Lower lobe of right lung (tissue), 2 donors: ENCODE data around the gene ATG10. TPM values are rescaled to one million over a fixed set of nuclear protein-coding genes. Genes with fewer than 3 reads are reported as not detected.

Experiments
- ATAC-seq, 2 donors: fragments of 200-7000 bp; cut with Tn5 transposase; one replicate each; pipeline ENCODE4 v1.9.1; 2020 to 2022; ENCODE audit warnings: mild to moderate bottlenecking in 2 of 2, moderate library complexity in 2 of 2
- DNase-seq: peaks from one replicate; pipeline ENCODE4 v3.0.0-alpha.2; 2020
- H3K27ac ChIP-seq: fragments of 200-600 bp; one replicate; pipeline ENCODE4 v1.8.0; 2022
- H3K27me3 ChIP-seq: fragments of 200-600 bp; one replicate; pipeline ENCODE4 v1.8.0; 2022; ENCODE audit warnings: low read depth
- H3K36me3 ChIP-seq: fragments of 200-600 bp; one replicate; pipeline ENCODE4 v1.8.0; 2022; ENCODE audit warnings: mild to moderate bottlenecking
- H3K4me1 ChIP-seq: fragments of 200-600 bp; one replicate; pipeline ENCODE4 v1.8.0; 2022
- H3K4me3 ChIP-seq: fragments of 200-600 bp; one replicate; pipeline ENCODE4 v1.8.0; 2022; ENCODE audit warnings: mild to moderate bottlenecking
- H3K9me3 ChIP-seq: fragments of 200-600 bp; one replicate; pipeline ENCODE4 v1.8.0; 2022
- CTCF ChIP-seq: fragments of 200-600 bp; IDR thresholded peaks from one replicate; pipeline ENCODE4 v1.8.0; 2022; ENCODE audit warnings: antibody characterized with exemption, mild to moderate bottlenecking
- intact Hi-C: fragments of 100-400 bp; cut with DNase I; formaldehyde crosslinking; loops from one replicate; pipeline ENCODE4 v1.11.0; 2022
- total RNA-seq: library from RNA; stranded (reverse); fragmentation: NEBNext Ultra II Directional; extraction: Animal tissue kit (Norgen Biotek cat#: 25700); gene quantifications from one replicate; pipeline ENCODE4 v1.2.1, GENCODE V29; 2021
- donor health status: DM: no; HTN: yes; CAD: no; lungs with severe emphysema.

ATG10 gene
- total RNA-seq, 1 donor from 2014 or later, result 5.4 TPM

GRCh38 chr5:82068723-82069122 is 96.9 kb downstream of the ATG10 start:
- intact Hi-C loops, result no loop called here
- no peaks in the 10 kb centered on the region for H3K36me3 ChIP-seq
- no peak for ATAC-seq
- TF ChIP-seq CTCF, result no peak
- H3K4me3 ChIP-seq, result peak overlapping the region; percentile 17
- no peaks in the 10 kb centered on the region for H3K27me3 ChIP-seq
- DNase-seq, result no peak
- no peaks in the 10 kb centered on the region for H3K9me3 ChIP-seq
- no peak overlapping the region for H3K27ac ChIP-seq
- H3K4me1 ChIP-seq, result no peaks in the 10 kb centered on the region

GRCh38 chr5:82072138-82072537 is 100.3 kb downstream of the ATG10 start:
- TF ChIP-seq CTCF, result no peak
- Histone ChIP-seq H3K27ac (no peak overlapping the region), H3K4me1 (no peaks in the 10 kb centered on the region), H3K4me3 (no peak overlapping the region), H3K9me3 (no peaks in the 10 kb centered on the region), H3K27me3 (no peaks in the 10 kb centered on the region), H3K36me3 (no peaks in the 10 kb centered on the region)
- ATAC-seq, result no peak
- DNase-seq, result no peak
- intact Hi-C loops, result no loop called here

- H3K36me3 ChIP-seq, result no peaks in the 10 kb centered on the region
- no peak overlapping the region for H3K27ac ChIP-seq
- DNase-seq, result no peak
- ATAC-seq, result no peak
- intact Hi-C loops, result no loop called here
- no peaks in the 10 kb centered on the region for H3K27me3 ChIP-seq
- TF ChIP-seq CTCF, result no peak
- H3K9me3 ChIP-seq, result no peaks in the 10 kb centered on the region
- H3K4me1 ChIP-seq, result no peaks in the 10 kb centered on the region
- H3K4me3 ChIP-seq, result no peak overlapping the region
Observed at GRCh38 chr5:82073179-82073578, 101.4 kb downstream of the ATG10 start.

GRCh38 chr5:82074950-82075349 is 103.1 kb downstream of the ATG10 start:
- Histone ChIP-seq H3K4me1 (no peaks in the 10 kb centered on the region), H3K36me3 (no peaks in the 10 kb centered on the region), H3K27me3 (no peaks in the 10 kb centered on the region), H3K27ac (no peak overlapping the region), H3K9me3 (no peaks in the 10 kb centered on the region), H3K4me3 (no peak overlapping the region)
- DNase-seq (no peak), ATAC-seq (no peak)
- intact Hi-C loops, result no loop called here
- no peak for TF ChIP-seq CTCF

GRCh38 chr5:82077496-82077895 is 105.7 kb downstream of the ATG10 start:
- no peak for TF ChIP-seq CTCF
- H3K27ac ChIP-seq, result no peak overlapping the region
- H3K36me3 ChIP-seq, result no peaks in the 10 kb centered on the region
- no peaks in the 10 kb centered on the region for H3K27me3 ChIP-seq
- no peak overlapping the region for H3K4me3 ChIP-seq
- DNase-seq, result no peak
- ATAC-seq, result no peak
- H3K9me3 ChIP-seq, result no peaks in the 10 kb centered on the region
- intact Hi-C loops, result no loop called here
- no peaks in the 10 kb centered on the region for H3K4me1 ChIP-seq

- intact Hi-C loops, result no loop called here
- Histone ChIP-seq H3K4me3 (no peak overlapping the region), H3K4me1 (no peaks in the 10 kb centered on the region), H3K27ac (no peak overlapping the region), H3K36me3 (no peaks in the 10 kb centered on the region), H3K27me3 (no peaks in the 10 kb centered on the region), H3K9me3 (peaks cover 22% of the 10 kb centered on the region)
- ATAC-seq (no peak), DNase-seq (no peak)
- TF ChIP-seq CTCF, result no peak
Observed at GRCh38 chr5:82091617-82092016, 119.8 kb downstream of the ATG10 start.
